ENCODE measurements around the gene S100A7A.

Gene S100A7A

DNA sequence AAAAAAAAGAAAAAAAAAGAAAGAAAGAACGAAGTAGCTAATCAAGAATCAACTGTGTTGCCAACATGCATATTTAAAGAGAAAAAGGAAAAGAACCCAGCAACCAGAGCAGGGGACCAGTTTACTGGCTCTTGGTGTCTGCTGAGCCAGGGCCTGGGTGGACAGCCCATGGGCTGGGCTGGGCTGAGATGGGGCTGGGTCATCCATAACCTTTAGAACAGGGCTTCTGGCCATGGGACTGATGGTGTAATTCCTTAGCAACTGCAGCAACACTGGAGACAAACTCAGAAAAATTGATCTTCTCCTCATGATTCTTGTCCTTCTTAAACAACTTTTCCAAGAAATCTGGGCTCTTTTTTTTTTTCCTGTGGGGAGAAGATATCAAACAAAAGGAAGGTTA lies 10.5 kb downstream of the S100A7A start:
- Mint-ChIP-seq H3K27ac (no peak overlapping the region), H3K4me1 (no peaks in the 10 kb centered on the region), H3K9me3 (peaks cover 1% of the 10 kb centered on the region), H3K27me3 (peaks cover 20% of the 10 kb centered on the region), H3K36me3 (no peaks in the 10 kb centered on the region), H3K4me3 (no peak overlapping the region)
- no peak for ATAC-seq (ENCODE audit: low read depth)
- DNase-seq (ENCODE audit: low spot score in 2 of 2) = no peak

- Mint-ChIP-seq H3K9me3 (peaks cover 1% of the 10 kb centered on the region), H3K4me1 (no peaks in the 10 kb centered on the region), H3K27ac (no peak overlapping the region), H3K27me3 (peaks cover 20% of the 10 kb centered on the region), H3K36me3 (no peaks in the 10 kb centered on the region), H3K4me3 (no peak overlapping the region)
- no peak for DNase-seq (ENCODE audit: low spot score in 2 of 2)
- ATAC-seq (ENCODE audit: low read depth) = no peak
Observed at GRCh38 chr1:153428073-153428638, 11.8 kb downstream of the S100A7A start.

GRCh38 chr1:153428791-153429190 lies 12.5 kb downstream of the S100A7A start:
- Mint-ChIP-seq H3K9me3 (no peaks in the 10 kb centered on the region), H3K27me3 (peaks cover 18% of the 10 kb centered on the region), H3K27ac (no peak overlapping the region), H3K36me3 (no peaks in the 10 kb centered on the region), H3K4me3 (no peak overlapping the region), H3K4me1 (no peaks in the 10 kb centered on the region)
- no peak for ATAC-seq (ENCODE audit: low read depth)
- DNase-seq (ENCODE audit: low spot score in 2 of 2) = no peak

DNA sequence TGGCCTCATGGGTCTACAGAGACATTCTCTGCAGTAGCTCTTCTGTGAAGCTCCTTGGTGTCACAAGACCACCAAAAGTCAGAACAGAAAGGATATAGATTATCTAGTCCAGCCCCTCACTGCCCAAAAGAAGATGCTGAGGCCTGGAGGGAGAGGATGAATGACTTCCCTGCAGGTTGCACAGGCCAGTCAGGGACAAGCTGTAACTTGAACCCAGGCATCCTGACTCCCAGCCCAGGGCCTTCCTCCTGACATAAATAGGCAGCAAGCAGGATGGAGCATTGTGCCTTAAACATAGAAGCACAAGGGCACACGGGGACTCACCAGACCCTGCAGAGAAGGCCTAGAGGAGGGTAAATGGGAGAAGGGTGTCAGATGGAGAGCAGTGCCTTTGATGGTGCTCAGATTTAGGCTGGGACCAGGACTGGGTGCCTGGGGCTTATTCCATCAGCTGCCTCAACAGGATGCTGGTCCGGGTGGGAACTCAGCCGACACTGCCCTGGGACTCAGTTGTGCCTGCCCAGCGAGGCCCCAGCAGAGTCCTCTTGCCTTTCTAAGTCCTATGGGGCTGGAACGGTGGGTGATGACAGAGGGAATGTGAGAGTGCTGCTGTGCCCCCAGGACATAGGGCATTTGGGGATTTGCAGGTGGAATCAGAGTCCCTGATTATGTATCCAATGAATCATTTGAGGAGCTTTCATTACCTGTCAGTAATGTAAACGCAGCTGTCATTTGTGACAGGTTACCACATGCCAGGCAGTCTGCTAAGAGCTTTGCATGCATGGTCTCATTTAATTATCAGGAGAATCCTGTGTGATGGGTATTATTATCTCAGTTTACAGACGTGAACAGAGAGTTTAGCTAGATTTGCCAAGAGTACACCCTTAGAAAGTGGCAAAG lies 13.2 kb downstream of the S100A7A start:
- Mint-ChIP-seq H3K27me3 (peaks cover 16% of the 10 kb centered on the region), H3K36me3 (no peaks in the 10 kb centered on the region), H3K4me3 (no peak overlapping the region), H3K9me3 (no peaks in the 10 kb centered on the region), H3K4me1 (no peaks in the 10 kb centered on the region), H3K27ac (no peak overlapping the region)
- ATAC-seq (ENCODE audit: low read depth) = no peak
- no peak for DNase-seq (ENCODE audit: low spot score in 2 of 2)

DNA sequence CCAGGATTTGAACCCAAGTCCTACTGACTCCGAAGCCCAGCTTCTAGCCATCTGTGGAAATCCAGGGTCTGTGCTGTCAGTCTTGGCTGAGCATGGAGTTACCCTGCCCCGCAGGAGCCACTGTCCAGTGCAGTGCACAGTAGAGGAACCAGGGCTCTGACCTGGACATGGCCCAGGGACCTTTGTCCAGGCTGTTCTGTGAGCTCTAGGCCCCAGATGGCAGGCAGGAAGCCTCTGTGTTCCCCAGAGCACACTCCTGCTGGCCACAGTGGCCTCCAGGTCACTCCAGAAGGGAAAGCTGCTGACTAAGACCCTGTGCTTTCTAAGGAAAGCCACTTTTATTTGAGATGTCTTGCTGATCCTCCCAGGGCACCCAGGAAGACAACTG lies 13.8 kb downstream of the S100A7A start:
- H3K4me1 Mint-ChIP-seq = no peaks in the 10 kb centered on the region
- H3K36me3 Mint-ChIP-seq = no peaks in the 10 kb centered on the region
- DNase-seq (ENCODE audit: low spot score in 2 of 2) (no peak), ATAC-seq (ENCODE audit: low read depth) (no peak)
- peaks cover 16% of the 10 kb centered on the region for H3K27me3 Mint-ChIP-seq
- H3K4me3 Mint-ChIP-seq = no peak overlapping the region
- no peak overlapping the region for H3K27ac Mint-ChIP-seq
- H3K9me3 Mint-ChIP-seq = no peaks in the 10 kb centered on the region

DNA sequence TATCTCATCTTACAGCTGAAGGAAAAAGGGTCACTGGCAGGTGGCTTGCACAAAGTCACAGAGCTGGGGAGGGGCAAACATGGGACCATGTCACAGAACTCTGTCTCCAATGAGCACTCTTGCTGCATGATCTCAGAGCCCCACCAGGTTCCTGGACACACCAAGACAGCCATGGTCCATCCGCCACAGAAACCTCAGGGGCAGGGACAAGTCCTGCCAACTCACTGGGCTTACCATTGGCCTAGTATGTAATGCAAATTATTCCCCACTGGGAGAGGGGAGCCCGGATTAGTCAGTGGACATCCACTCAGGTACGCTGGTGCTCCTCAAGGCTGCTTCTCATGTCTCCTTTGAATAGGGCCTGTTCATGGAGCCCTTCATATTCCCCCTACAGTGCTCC lies 14.2 kb downstream of the S100A7A start:
- H3K36me3 Mint-ChIP-seq = no peaks in the 10 kb centered on the region
- no peak overlapping the region for H3K4me3 Mint-ChIP-seq
- no peak overlapping the region for H3K27ac Mint-ChIP-seq
- no peaks in the 10 kb centered on the region for H3K9me3 Mint-ChIP-seq
- ATAC-seq (ENCODE audit: low read depth) (no peak), DNase-seq (ENCODE audit: low spot score in 2 of 2) (no peak)
- no peaks in the 10 kb centered on the region for H3K4me1 Mint-ChIP-seq
- H3K27me3 Mint-ChIP-seq = peaks cover 15% of the 10 kb centered on the region

- Mint-ChIP-seq H3K4me3 (no peak overlapping the region), H3K36me3 (no peaks in the 10 kb centered on the region), H3K27me3 (peaks cover 15% of the 10 kb centered on the region), H3K4me1 (no peaks in the 10 kb centered on the region), H3K9me3 (no peaks in the 10 kb centered on the region), H3K27ac (no peak overlapping the region)
- no peak for ATAC-seq (ENCODE audit: low read depth)
- no peak for DNase-seq (ENCODE audit: low spot score in 2 of 2)
Observed at GRCh38 chr1:153431002-153431401, 14.7 kb downstream of the S100A7A start.

- H3K4me3 Mint-ChIP-seq = no peak overlapping the region
- H3K4me1 Mint-ChIP-seq = peaks cover 2% of the 10 kb centered on the region
- no peak overlapping the region for H3K27ac Mint-ChIP-seq
- DNase-seq (ENCODE audit: low spot score in 2 of 2) (no peak), ATAC-seq (ENCODE audit: low read depth) (no peak)
- peaks cover 16% of the 10 kb centered on the region for H3K27me3 Mint-ChIP-seq
- H3K36me3 Mint-ChIP-seq = no peaks in the 10 kb centered on the region
- H3K9me3 Mint-ChIP-seq = no peaks in the 10 kb centered on the region
Observed at GRCh38 chr1:153431427-153431826, 15.1 kb downstream of the S100A7A start.

GRCh38 chr1:153431928-153432327 lies 15.6 kb downstream of the S100A7A start:
- H3K4me1 Mint-ChIP-seq = peaks cover 5% of the 10 kb centered on the region
- no peak overlapping the region for H3K27ac Mint-ChIP-seq
- H3K27me3 Mint-ChIP-seq = peaks cover 18% of the 10 kb centered on the region
- ATAC-seq (ENCODE audit: low read depth) = no peak
- no peaks in the 10 kb centered on the region for H3K36me3 Mint-ChIP-seq
- H3K4me3 Mint-ChIP-seq = no peak overlapping the region
- no peaks in the 10 kb centered on the region for H3K9me3 Mint-ChIP-seq
- no peak for DNase-seq (ENCODE audit: low spot score in 2 of 2)

DNA sequence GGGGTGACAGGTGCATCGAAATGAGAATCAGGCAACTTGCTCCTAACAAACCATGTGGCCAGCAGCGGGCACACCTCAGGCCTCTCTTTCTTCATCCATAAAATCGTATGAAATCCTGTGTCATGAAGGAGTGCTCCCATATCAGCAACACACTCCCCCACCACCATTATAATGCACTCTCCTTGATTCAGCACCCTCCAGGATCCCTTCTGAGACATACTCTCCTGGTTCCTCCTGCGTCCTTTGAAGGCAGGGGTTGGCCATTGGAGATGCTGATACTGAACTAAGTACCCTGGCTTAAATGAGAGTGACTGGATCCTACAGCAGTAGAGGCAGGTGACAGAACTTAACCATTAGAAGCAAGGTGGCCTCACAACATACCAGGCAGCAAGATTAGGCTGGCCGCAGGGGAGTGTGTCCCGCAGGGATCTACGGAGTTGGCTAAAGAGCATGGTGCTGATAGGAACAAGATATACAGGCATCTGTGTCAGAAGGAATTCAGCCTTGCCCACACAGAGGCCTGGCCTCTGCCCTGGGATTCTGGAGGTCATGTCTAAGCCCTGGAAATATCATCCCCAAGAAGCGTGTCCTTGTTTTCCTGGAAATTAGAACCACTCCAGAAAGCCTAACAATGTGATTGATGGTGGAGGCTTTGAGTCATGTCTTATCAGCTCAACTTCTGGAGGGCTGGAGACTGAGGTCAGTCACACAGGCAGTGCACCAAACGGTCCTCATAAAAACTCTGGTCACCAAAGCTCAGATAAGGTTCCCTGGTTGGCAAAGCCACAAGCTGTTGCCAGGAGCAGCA lies 16.8 kb downstream of the S100A7A start:
- Mint-ChIP-seq H3K4me3 (no peak overlapping the region), H3K36me3 (no peaks in the 10 kb centered on the region), H3K9me3 (no peaks in the 10 kb centered on the region), H3K27ac (no peak overlapping the region), H3K4me1 (peaks cover 5% of the 10 kb centered on the region), H3K27me3 (peaks cover 20% of the 10 kb centered on the region)
- no peak for DNase-seq (ENCODE audit: low spot score in 2 of 2)
- no peak for ATAC-seq (ENCODE audit: low read depth)

GRCh38 chr1:153434746-153435455 lies 18.6 kb downstream of the S100A7A start:
- Mint-ChIP-seq H3K27me3 (peaks cover 16% of the 10 kb centered on the region), H3K9me3 (no peaks in the 10 kb centered on the region), H3K4me1 (peaks cover 5% of the 10 kb centered on the region), H3K4me3 (no peak overlapping the region), H3K27ac (no peak overlapping the region), H3K36me3 (no peaks in the 10 kb centered on the region)
- ATAC-seq (ENCODE audit: low read depth) (no peak), DNase-seq (ENCODE audit: low spot score in 2 of 2) (no peak)

DNA sequence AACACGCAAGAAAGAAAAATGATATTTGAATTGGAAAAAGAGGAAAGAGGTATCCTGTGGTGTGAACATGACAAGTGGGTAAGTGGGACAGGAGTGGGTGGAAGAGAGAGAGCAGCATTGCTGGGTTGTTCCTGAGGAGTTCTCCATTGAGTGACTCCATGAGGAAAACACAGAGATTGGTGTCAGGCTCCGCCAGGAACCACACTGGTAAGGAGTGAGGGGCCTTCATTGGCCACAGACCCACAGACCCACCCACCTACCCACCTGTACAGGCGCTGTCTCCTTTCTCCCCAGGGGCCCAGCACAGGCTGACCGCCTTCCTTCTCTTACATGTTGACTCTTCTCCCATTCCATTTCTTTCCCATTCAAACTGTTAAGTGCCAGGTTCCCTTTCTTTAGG lies 20.9 kb downstream of the S100A7A start:
- no peaks in the 10 kb centered on the region for H3K9me3 Mint-ChIP-seq
- H3K27me3 Mint-ChIP-seq = peaks cover 13% of the 10 kb centered on the region
- no peak overlapping the region for H3K4me3 Mint-ChIP-seq
- H3K36me3 Mint-ChIP-seq = no peaks in the 10 kb centered on the region
- no peak overlapping the region for H3K27ac Mint-ChIP-seq
- ATAC-seq (ENCODE audit: low read depth) (no peak), DNase-seq (ENCODE audit: low spot score in 2 of 2) (no peak)
- peaks cover 5% of the 10 kb centered on the region for H3K4me1 Mint-ChIP-seq

DNA sequence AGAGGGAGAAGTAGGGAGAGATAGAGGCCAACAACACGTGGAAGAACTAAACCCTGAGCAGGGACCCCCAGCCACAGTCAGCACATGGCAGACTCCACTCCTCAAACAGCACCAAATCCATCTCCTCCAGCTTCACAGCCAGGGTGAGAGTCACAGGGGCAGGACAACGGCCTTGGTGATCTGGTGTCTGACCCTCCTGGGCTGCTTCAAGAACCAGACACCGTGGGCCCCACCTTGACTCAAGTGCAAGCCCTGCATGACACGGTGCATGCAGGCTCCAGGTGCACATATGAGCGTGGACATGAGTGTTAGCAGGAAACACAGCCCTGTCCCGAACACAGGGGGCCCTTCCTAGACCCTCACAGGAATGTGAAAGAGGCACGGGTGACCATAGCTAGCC lies 22.3 kb downstream of the S100A7A start:
- no peak for DNase-seq (ENCODE audit: low spot score in 2 of 2)
- no peak overlapping the region for H3K27ac Mint-ChIP-seq
- H3K27me3 Mint-ChIP-seq = peaks cover 14% of the 10 kb centered on the region
- H3K36me3 Mint-ChIP-seq = no peaks in the 10 kb centered on the region
- H3K4me3 Mint-ChIP-seq = no peak overlapping the region
- peaks cover 5% of the 10 kb centered on the region for H3K4me1 Mint-ChIP-seq
- H3K9me3 Mint-ChIP-seq = no peaks in the 10 kb centered on the region
- ATAC-seq (ENCODE audit: low read depth) = no peak

DNA sequence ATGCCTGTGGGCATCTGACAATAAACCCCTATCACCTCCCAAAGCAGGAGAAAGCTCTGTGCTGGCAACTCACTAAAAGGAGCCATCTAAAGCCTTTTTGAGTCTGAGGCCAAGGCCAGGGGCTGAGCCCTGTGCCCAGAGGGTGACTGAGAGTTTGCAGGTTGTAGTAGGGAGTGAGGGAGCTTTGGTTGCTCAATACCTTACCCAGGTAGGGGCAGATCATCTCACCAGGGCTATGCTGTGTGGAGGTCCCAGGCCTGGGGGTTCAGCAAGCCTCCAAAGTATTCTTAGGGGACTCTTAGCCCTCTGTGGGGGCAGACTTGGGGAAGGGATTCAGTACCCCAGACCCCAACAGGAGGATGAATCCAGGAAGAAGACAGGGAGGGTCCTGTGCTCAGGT lies 23.0 kb downstream of the S100A7A start:
- H3K36me3 Mint-ChIP-seq = no peaks in the 10 kb centered on the region
- H3K27me3 Mint-ChIP-seq = peaks cover 20% of the 10 kb centered on the region
- H3K4me1 Mint-ChIP-seq = peaks cover 5% of the 10 kb centered on the region
- DNase-seq (ENCODE audit: low spot score in 2 of 2) (no peak), ATAC-seq (ENCODE audit: low read depth) (no peak)
- no peak overlapping the region for H3K4me3 Mint-ChIP-seq
- H3K9me3 Mint-ChIP-seq = no peaks in the 10 kb centered on the region
- no peak overlapping the region for H3K27ac Mint-ChIP-seq

Measured in memory B cell (primary cell).